Nephron (organoid): ENCODE results near the gene HHIPL1.

Experiments
- H3K27ac Mint-ChIP-seq, 3 experiments: 2 replicates each; pipeline ENCODE4 v1.8.0; 2020; ENCODE audit warnings: mixed read lengths in 3 of 3, mild to moderate bottlenecking in 2 of 3, moderate library complexity in 1 of 3
- H3K27me3 Mint-ChIP-seq: 2 replicates; pipeline ENCODE4 v1.8.0; 2021; ENCODE audit warnings: low read depth, mild to moderate bottlenecking, moderate library complexity, mixed read lengths
- H3K36me3 Mint-ChIP-seq: 2 replicates; pipeline ENCODE4 v1.8.0; 2020; ENCODE audit warnings: low read depth, mixed read lengths
- H3K4me1 Mint-ChIP-seq: 2 replicates; pipeline ENCODE4 v1.8.0; 2020; ENCODE audit warnings: mixed read lengths
- H3K4me3 Mint-ChIP-seq, 3 experiments: 2 replicates each; pipeline ENCODE4 v1.8.0; 2020; ENCODE audit warnings: mild to moderate bottlenecking in 3 of 3, mixed read lengths in 3 of 3, moderate library complexity in 2 of 3
- H3K9me3 Mint-ChIP-seq: 2 replicates; pipeline ENCODE4 v1.8.0; 2020; ENCODE audit warnings: mixed read lengths
- TF ChIP-seq, protein P1 (sequence below), 3 experiments: fragments of 200-600 bp; sonication (generic); IDR thresholded peaks; one replicate each; pipeline ENCODE4 v1.5.0; 2021; ENCODE audit warnings: antibody characterized with exemption in 3 of 3; ENCODE audit not compliant: unreplicated experiment in 3 of 3

HHIPL1 gene

DNA sequence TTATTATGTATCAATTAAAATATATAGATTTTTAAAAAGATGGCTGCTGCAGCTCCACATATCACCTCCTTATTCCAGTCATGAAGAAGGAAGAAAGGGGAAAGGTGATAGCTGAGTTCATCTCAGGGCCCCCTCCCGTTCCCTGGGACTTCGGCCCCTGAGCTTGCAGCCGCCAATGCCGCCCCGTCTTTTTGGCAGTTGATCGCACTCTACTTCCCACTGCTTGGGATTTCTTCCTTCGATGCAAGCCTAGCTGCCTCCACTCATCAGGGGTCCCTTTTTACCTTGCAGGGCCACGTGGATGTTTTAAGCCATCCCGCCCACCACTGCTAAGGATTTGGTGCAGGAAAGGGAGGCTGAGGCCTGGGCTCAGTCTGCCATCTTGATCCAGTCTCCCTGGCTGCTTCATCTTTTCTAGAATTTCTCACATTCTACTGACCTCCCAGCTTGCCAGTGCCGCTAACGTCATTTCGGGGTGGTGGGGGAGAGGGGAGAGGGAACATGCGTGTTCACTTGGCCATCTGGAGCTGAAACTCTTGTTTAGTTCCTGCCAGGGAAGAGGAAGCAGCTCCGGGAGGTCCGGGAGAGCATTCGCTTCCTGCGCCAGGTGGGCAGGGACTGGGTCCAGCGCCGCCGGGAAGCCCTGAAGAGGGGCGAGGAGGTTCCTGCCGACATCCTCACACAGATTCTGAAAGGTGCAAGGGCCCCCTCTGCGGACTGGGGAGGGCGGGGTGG lies 70.5 kb downstream of the HHIPL1 start:
- peaks cover 3% of the 10 kb centered on the region for H3K27me3 Mint-ChIP-seq
- H3K36me3 Mint-ChIP-seq: no peaks in the 10 kb centered on the region
- TF ChIP-seq, protein P1, sequence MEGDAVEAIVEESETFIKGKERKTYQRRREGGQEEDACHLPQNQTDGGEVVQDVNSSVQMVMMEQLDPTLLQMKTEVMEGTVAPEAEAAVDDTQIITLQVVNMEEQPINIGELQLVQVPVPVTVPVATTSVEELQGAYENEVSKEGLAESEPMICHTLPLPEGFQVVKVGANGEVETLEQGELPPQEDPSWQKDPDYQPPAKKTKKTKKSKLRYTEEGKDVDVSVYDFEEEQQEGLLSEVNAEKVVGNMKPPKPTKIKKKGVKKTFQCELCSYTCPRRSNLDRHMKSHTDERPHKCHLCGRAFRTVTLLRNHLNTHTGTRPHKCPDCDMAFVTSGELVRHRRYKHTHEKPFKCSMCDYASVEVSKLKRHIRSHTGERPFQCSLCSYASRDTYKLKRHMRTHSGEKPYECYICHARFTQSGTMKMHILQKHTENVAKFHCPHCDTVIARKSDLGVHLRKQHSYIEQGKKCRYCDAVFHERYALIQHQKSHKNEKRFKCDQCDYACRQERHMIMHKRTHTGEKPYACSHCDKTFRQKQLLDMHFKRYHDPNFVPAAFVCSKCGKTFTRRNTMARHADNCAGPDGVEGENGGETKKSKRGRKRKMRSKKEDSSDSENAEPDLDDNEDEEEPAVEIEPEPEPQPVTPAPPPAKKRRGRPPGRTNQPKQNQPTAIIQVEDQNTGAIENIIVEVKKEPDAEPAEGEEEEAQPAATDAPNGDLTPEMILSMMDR (IDR thresholded peaks at IDR 0.05; ENCODE audit: unreplicated experiment in 3 of 3): no peak
- no peak overlapping the region for H3K27ac Mint-ChIP-seq
- peaks cover 5% of the 10 kb centered on the region for H3K9me3 Mint-ChIP-seq
- H3K4me1 Mint-ChIP-seq: no peaks in the 10 kb centered on the region
- no peak overlapping the region for H3K4me3 Mint-ChIP-seq

DNA sequence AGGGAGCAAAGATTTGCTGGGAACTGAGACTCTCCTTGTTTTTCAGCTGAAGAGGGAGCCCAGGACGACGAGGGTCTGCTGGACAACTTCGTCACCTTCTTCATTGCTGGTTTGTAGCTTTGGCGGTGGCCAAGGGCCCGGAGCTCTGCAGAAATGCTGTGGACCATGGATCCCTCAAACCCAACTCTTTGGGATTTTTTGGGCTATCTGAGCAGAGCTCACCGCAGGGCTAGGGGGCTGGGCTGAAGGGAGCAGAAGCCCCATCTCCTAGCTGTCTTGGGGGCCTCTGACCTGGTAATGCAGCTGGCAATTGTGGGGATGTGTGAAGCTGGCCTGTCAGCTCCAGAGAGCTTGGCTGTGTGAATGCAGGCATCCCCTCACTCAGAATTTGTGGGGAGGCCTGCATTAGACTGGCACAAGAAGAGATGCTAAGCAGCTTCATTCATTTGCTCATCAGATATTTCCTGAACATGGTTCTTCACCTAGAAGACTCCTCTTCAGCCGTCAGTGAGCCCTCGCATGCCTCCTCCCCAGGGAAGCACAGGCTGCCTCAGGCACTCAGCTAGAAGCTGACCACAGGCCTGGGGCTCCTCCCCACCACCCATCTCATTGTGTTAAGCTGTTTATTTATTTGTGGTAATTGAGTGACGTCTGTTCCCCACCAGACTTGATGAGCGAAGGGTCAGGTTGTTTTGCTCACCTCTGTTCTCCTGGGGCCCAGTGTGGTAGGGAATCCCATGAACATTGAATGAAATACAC lies 71.3 kb downstream of the HHIPL1 start:
- Mint-ChIP-seq H3K27me3 (peaks cover 3% of the 10 kb centered on the region), H3K9me3 (peaks cover 5% of the 10 kb centered on the region), H3K4me3 (no peak overlapping the region), H3K4me1 (no peaks in the 10 kb centered on the region), H3K36me3 (no peaks in the 10 kb centered on the region), H3K27ac (no peak overlapping the region)
- TF ChIP-seq, protein P1 (IDR thresholded peaks at IDR 0.05; ENCODE audit: unreplicated experiment in 3 of 3): no peak

DNA sequence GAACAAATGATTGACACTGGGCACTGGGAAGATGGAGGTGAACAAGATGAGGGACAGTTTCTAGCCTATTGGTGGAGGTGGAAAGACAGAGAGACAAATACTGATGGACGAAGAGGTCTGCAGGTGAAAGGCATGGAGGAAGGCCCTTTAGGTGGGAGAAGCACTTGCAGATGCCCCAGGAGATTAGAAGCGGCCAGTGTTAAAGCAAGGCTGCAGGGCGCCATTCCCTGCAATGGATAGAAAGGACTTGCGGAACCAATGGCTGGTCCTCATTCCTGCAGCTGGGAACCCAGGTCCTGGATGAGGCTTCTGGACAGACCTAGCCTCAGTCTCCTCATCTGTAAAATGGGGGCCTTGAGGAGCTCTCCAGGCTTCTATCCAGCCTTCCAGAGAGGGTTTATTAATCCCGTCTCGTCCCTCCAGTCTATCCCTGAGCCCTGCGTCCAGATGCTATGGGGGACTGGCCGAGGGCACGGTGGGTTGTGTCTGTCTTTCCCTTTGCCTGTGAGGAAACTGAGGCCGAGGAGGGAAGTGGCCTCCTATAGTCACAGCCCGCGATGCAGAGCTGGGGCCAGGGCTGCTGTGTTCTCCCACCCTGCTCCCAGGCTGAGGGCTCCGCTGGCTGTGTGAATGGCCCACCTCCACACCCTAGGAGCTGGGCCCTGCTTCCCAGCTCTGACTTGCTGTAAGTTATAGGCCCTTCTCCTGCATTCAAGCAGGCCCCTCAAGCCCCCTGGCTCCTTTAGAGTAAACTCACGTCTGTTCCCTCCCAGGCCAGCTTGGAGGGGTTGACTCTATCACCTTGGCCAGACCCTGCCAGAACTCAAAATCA lies 72.1 kb downstream of the HHIPL1 start:
- Mint-ChIP-seq H3K4me3 (no peak overlapping the region), H3K27me3 (peaks cover 3% of the 10 kb centered on the region), H3K9me3 (peaks cover 5% of the 10 kb centered on the region), H3K36me3 (no peaks in the 10 kb centered on the region), H3K4me1 (no peaks in the 10 kb centered on the region), H3K27ac (no peak overlapping the region)
- TF ChIP-seq, protein P1 (IDR thresholded peaks at IDR 0.05; ENCODE audit: unreplicated experiment in 3 of 3): no peak

DNA sequence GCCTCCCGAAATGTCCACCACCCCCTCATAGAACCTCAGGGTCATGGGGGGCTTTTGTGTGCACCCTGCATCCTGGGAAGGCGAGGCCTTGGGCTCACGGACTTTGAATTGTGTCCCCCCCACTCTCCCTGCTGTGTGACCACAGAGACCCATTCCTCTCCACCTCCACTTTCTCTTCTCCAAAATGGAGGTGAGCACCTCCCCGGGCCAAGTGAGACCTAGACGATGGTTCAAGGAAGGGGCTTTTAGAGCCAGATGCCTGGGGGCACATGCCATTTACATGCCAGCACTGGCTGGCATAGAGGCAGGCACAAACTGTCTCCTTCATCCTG lies 72.7 kb downstream of the HHIPL1 start:
- Mint-ChIP-seq H3K4me3 (no peak overlapping the region), H3K27ac (no peak overlapping the region), H3K27me3 (peaks cover 3% of the 10 kb centered on the region), H3K9me3 (peaks cover 5% of the 10 kb centered on the region), H3K36me3 (no peaks in the 10 kb centered on the region), H3K4me1 (no peaks in the 10 kb centered on the region)
- TF ChIP-seq, protein P1 (IDR thresholded peaks at IDR 0.05; ENCODE audit: unreplicated experiment in 3 of 3): no peak

DNA sequence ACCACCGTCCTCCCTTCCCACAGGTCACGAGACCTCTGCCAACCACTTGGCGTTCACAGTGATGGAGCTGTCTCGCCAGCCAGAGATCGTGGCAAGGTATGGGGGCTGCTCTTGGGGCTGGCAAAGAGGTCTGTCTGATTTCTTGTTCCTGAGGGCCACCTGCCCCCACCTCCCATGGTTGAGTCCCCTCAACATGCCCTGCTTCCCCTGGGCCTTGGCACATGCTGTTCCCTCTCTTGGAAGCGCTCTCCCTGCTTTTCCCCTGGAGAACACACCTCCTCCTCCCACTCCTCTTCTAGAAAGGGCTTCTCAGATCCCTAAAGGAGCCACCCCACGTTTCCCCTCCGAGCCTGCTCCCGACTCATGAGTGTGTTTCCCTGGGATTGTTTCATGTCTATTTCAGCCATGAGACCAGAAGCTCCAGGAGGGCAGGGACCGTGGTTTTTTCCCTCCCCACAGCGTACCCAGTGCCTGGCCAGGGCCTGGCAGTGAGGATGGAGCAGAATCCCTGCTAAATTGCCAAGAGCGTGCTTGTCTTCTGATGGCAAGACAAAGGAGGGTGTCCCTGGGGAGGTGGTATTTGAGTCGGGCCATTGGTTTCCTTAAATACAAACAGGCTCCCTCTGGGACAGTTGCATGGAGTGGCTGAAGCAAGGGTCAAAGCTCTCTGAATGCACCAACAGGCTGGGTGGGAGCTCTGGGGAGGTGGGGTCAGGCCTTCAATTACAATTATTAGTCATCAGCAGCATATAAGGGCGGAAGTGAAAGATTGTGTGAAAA lies 73.3 kb downstream of the HHIPL1 start:
- TF ChIP-seq, protein P1 (IDR thresholded peaks at IDR 0.05; ENCODE audit: unreplicated experiment in 3 of 3): no peak
- peaks cover 5% of the 10 kb centered on the region for H3K9me3 Mint-ChIP-seq
- H3K4me3 Mint-ChIP-seq: no peak overlapping the region
- H3K27ac Mint-ChIP-seq: no peak overlapping the region
- no peaks in the 10 kb centered on the region for H3K4me1 Mint-ChIP-seq
- no peaks in the 10 kb centered on the region for H3K36me3 Mint-ChIP-seq
- peaks cover 3% of the 10 kb centered on the region for H3K27me3 Mint-ChIP-seq
